Calu3 (cell line): Measurements from ENCODE around the gene LRRN2. TPM values are rescaled to one million over a fixed set of nuclear protein-coding genes. Genes with fewer than 3 reads are reported as not detected.
A peak's percentile ranks its signal among the peaks of the same experiment; 100 is the strongest.

Source experiments
- BruUV-seq: library from RNA; stranded (reverse); fragments of 400-500 nt; replicated peaks from 2 replicates; lab custom pipeline; 2021; lab: Mats Ljungman, UMichigan
- CTCF ChIA-PET: fragments of 300-600 bp; sonication (Branson Sonifier 250); formaldehyde crosslinking; loops from one replicate; lab custom pipeline; 2022; ENCODE audit warnings: antibody characterized with exemption; lab: Charles Lee
- DNase-seq: peaks from one replicate; pipeline ENCODE4 v3.0.0; 2022
- H3K27ac Mint-ChIP-seq: one replicate; pipeline ENCODE4 v1.8.0; 2022; ENCODE audit warnings: mixed read lengths; ENCODE audit not compliant: unreplicated experiment
- H3K27me3 Mint-ChIP-seq: one replicate; pipeline ENCODE4 v1.8.0; 2022; ENCODE audit warnings: mixed read lengths; ENCODE audit not compliant: unreplicated experiment
- H3K36me3 Mint-ChIP-seq: one replicate; pipeline ENCODE4 v1.8.0; 2022; ENCODE audit warnings: mild to moderate bottlenecking, moderate library complexity, mixed read lengths; ENCODE audit not compliant: insufficient read depth, unreplicated experiment
- H3K4me1 Mint-ChIP-seq: one replicate; pipeline ENCODE4 v1.8.0; 2022; ENCODE audit warnings: mild to moderate bottlenecking, low read depth, mixed read lengths; ENCODE audit not compliant: unreplicated experiment
- H3K4me3 Mint-ChIP-seq: one replicate; pipeline ENCODE4 v1.8.0; 2022; ENCODE audit warnings: mild to moderate bottlenecking, low read depth, moderate library complexity, mixed read lengths; ENCODE audit not compliant: unreplicated experiment
- H3K9me3 Mint-ChIP-seq: one replicate; pipeline ENCODE4 v1.8.0; 2022; ENCODE audit warnings: low read depth, mixed read lengths; ENCODE audit not compliant: unreplicated experiment
- intact Hi-C: fragments of 100-400 bp; cut with micrococcal nuclease; formaldehyde crosslinking; loops from one replicate; pipeline ENCODE4 v1.10.0; 2022; ENCODE audit not compliant: unreplicated experiment
- total RNA-seq: library from RNA; stranded (reverse); gene quantifications from 2 replicates; pipeline ENCODE4 v1.2.3, GENCODE V29; 2022
- TF ChIP-seq, protein P1 (sequence below): fragments of 200-600 bp; IDR thresholded peaks from one replicate; pipeline ENCODE4 v1.8.0; 2022; ENCODE audit warnings: antibody characterized with exemption; ENCODE audit not compliant: unreplicated experiment

LRRN2 gene
- total RNA-seq, 1 experiment from 2014 or later: not detected

- no peak for DNase-seq
Observed at GRCh38 chr1:204600968-204601367, 84.6 kb downstream of the LRRN2 start.

GRCh38 chr1:204600203-204600602 lies 85.3 kb downstream of the LRRN2 start:
- Mint-ChIP-seq H3K9me3 (no peaks in the 10 kb centered on the region), H3K27ac (no peak overlapping the region), H3K4me3 (no peak overlapping the region), H3K36me3 (no peaks in the 10 kb centered on the region), H3K4me1 (peaks cover 9% of the 10 kb centered on the region), H3K27me3 (peaks cover 19% of the 10 kb centered on the region)
- intact Hi-C loops: no loop called here
- DNase-seq: no peak
- CTCF ChIA-PET: no interaction called here
- TF ChIP-seq, protein P1, sequence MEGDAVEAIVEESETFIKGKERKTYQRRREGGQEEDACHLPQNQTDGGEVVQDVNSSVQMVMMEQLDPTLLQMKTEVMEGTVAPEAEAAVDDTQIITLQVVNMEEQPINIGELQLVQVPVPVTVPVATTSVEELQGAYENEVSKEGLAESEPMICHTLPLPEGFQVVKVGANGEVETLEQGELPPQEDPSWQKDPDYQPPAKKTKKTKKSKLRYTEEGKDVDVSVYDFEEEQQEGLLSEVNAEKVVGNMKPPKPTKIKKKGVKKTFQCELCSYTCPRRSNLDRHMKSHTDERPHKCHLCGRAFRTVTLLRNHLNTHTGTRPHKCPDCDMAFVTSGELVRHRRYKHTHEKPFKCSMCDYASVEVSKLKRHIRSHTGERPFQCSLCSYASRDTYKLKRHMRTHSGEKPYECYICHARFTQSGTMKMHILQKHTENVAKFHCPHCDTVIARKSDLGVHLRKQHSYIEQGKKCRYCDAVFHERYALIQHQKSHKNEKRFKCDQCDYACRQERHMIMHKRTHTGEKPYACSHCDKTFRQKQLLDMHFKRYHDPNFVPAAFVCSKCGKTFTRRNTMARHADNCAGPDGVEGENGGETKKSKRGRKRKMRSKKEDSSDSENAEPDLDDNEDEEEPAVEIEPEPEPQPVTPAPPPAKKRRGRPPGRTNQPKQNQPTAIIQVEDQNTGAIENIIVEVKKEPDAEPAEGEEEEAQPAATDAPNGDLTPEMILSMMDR: no peak
- no TSS peak for BruUV-seq

More at GRCh38 chr1:204600968-204601367, 84.6 kb downstream of the LRRN2 start:
- no TSS peak for BruUV-seq
- H3K36me3 Mint-ChIP-seq: no peaks in the 10 kb centered on the region
- intact Hi-C loops: no loop called here
- H3K27me3 Mint-ChIP-seq: peaks cover 19% of the 10 kb centered on the region
- H3K9me3 Mint-ChIP-seq: no peaks in the 10 kb centered on the region
- H3K27ac Mint-ChIP-seq: no peak overlapping the region
- TF ChIP-seq, protein P1: peak; percentile 32
- no peak overlapping the region for H3K4me3 Mint-ChIP-seq
- CTCF ChIA-PET: no interaction called here
- peaks cover 1% of the 10 kb centered on the region for H3K4me1 Mint-ChIP-seq

- Mint-ChIP-seq H3K4me3 (no peak overlapping the region), H3K27ac (no peak overlapping the region), H3K36me3 (no peaks in the 10 kb centered on the region), H3K4me1 (peaks cover 9% of the 10 kb centered on the region), H3K27me3 (peaks cover 19% of the 10 kb centered on the region), H3K9me3 (no peaks in the 10 kb centered on the region)
- BruUV-seq: no TSS peak
- DNase-seq: no peak
- CTCF ChIA-PET: no interaction called here
- TF ChIP-seq, protein P1: no peak
- intact Hi-C loops: no loop called here
Observed at GRCh38 chr1:204599596-204599995, 85.9 kb downstream of the LRRN2 start.

- TF ChIP-seq, protein P1: no peak
- DNase-seq: no peak
- Mint-ChIP-seq H3K27me3 (peaks cover 18% of the 10 kb centered on the region), H3K36me3 (no peaks in the 10 kb centered on the region), H3K4me1 (peaks cover 9% of the 10 kb centered on the region), H3K9me3 (no peaks in the 10 kb centered on the region), H3K27ac (no peak overlapping the region), H3K4me3 (no peak overlapping the region)
- intact Hi-C loops: no loop called here
- CTCF ChIA-PET: no interaction called here
- BruUV-seq: no TSS peak
Observed at GRCh38 chr1:204599098-204599497, 86.4 kb downstream of the LRRN2 start.
